ENCODE data around the gene FOXD4L6.
"Not testable (repeated sequence)": the region's sequence is repeated elsewhere in the genome, so short reads cannot be mapped to it uniquely, and the experiment has no call there.

DNA sequence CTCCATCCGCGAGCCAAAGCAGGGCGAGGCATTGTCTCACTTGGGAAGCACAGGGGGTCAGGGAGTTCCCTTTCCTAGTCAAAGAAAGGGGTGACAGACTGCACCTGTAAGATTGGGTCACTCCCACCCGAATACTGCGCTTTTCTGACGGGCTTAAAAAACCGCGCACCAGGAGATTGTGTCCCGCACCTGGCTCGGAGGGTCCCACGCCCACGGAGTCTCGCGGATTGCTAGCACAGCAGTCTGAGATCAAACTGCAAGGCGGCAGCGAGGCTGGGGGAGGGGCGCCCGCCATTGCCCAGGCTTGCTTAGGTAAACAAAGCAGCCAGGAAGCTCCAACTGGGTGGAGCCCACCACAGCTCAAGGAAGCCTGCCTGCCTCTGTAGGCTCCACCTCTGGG is 21.6 kb upstream of the FOXD4L6 start:
- TF ChIP-seq, protein P1, sequence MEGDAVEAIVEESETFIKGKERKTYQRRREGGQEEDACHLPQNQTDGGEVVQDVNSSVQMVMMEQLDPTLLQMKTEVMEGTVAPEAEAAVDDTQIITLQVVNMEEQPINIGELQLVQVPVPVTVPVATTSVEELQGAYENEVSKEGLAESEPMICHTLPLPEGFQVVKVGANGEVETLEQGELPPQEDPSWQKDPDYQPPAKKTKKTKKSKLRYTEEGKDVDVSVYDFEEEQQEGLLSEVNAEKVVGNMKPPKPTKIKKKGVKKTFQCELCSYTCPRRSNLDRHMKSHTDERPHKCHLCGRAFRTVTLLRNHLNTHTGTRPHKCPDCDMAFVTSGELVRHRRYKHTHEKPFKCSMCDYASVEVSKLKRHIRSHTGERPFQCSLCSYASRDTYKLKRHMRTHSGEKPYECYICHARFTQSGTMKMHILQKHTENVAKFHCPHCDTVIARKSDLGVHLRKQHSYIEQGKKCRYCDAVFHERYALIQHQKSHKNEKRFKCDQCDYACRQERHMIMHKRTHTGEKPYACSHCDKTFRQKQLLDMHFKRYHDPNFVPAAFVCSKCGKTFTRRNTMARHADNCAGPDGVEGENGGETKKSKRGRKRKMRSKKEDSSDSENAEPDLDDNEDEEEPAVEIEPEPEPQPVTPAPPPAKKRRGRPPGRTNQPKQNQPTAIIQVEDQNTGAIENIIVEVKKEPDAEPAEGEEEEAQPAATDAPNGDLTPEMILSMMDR (IDR thresholded peaks at IDR 0.05) = not testable (repeated sequence)
- not testable (repeated sequence) for TF ChIP-seq EZH2 (IDR thresholded peaks at IDR 0.05; ENCODE audit: borderline replicate concordance, insufficient read depth, low read depth, low read length, poor library complexity, severe bottlenecking)

Measured in B cell (primary cell).